BJ (cell line): ENCODE measurements around the gene OR13C3. TPM values are rescaled to one million over a fixed set of nuclear protein-coding genes. Genes with fewer than 3 reads are reported as not detected.

Source experiments
- CTCF ChIA-PET: fragments of 350-600 bp; formaldehyde crosslinking; extraction: SDS; loops from one replicate; lab custom pipeline; 2021; ENCODE audit warnings: antibody characterized with exemption, inconsistent platforms; lab: Yijun Ruan, JAX
- POLR2A ChIA-PET: fragments of 300-600 bp; sonication (Branson Sonifier 250); formaldehyde crosslinking; extraction: SDS; loops from one replicate; lab custom pipeline; 2021; ENCODE audit warnings: antibody characterized with exemption; lab: Charles Lee
- DNase-seq: peaks from one replicate; pipeline ENCODE4 v3.0.0-alpha.2; 2011; ENCODE audit warnings: low read depth
- H3K27me3 ChIP-seq: 2 replicates; pipeline ENCODE4 v1.6.0; 2011; ENCODE audit warnings: low read length; ENCODE audit not compliant: control insufficient read depth, insufficient read depth
- H3K36me3 ChIP-seq: 2 replicates; pipeline ENCODE4 v1.5.1; 2011; ENCODE audit warnings: low read length; ENCODE audit not compliant: control insufficient read depth, insufficient read depth
- H3K4me3 ChIP-seq: 2 replicates; pipeline ENCODE4 v1.5.1; 2011; ENCODE audit warnings: low read depth, mild to moderate bottlenecking, control low read depth, low read length
- CTCF ChIP-seq: IDR thresholded peaks from 2 replicates; pipeline ENCODE4 v1.5.1; 2011; ENCODE audit warnings: low read depth, mild to moderate bottlenecking, control low read depth, inconsistent platforms, low read length, moderate library complexity; ENCODE audit not compliant: insufficient read depth
- polyA plus RNA-seq: library from polyadenylated mRNA; depleted of rRNA; stranded (reverse); fragments of >200 nt; gene quantifications from 2 replicates; pipeline ENCODE4 v1.2.3, GENCODE V29; 2011; rRNA removed

OR13C3 gene
- polyA plus RNA-seq, 1 experiment = not detected

DNA sequence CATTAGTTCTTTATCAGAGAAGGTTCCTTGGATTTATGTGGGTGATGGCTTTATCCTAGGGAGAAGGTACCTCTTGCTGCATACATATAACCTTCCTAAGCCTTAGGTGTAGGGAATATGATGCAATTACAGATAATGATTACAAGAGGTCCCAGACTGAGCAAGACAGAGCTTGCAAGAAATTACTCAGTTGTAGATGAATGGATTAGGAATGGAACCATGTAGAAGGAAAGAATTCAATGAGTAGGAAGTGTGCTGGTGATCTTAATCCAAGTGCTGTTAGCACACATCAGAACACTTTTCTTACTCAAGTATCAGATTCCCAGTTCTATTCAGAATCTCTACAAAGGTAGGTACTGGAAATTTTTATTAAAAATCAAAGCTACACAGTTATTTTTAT is 30.1 kb downstream of the OR13C3 start:
- no peak for TF ChIP-seq CTCF
- ChIA-PET POLR2A (no interaction called here), CTCF (no interaction called here)
- Histone ChIP-seq H3K36me3 (no peaks in the 10 kb centered on the region), H3K4me3 (no peak overlapping the region), H3K27me3 (no peaks in the 10 kb centered on the region)
- DNase-seq = no peak

GRCh38 chr9:104503963-104504362 is 32.7 kb downstream of the OR13C3 start, which contains the start of gene OR13F1:
OR13F1 (plus strand) TSS chr9:104504263; CDS start chr9:104504263, 0 bp downstream.
- Histone ChIP-seq H3K36me3 (no peaks in the 10 kb centered on the region), H3K27me3 (no peaks in the 10 kb centered on the region), H3K4me3 (no peak within 1 kb of the TSS)
- TF ChIP-seq CTCF = no peak
- DNase-seq = no peak
- CTCF ChIA-PET = no interaction called here
- POLR2A ChIA-PET = no interaction called here

GRCh38 chr9:104503440-104503839 is 33.2 kb downstream of the OR13C3 start:
- Histone ChIP-seq H3K36me3 (no peaks in the 10 kb centered on the region), H3K4me3 (no peak overlapping the region), H3K27me3 (no peaks in the 10 kb centered on the region)
- POLR2A ChIA-PET = no interaction called here
- no peak for TF ChIP-seq CTCF
- DNase-seq = no peak
- CTCF ChIA-PET = no interaction called here

- POLR2A ChIA-PET = no interaction called here
- no peak overlapping the region for H3K4me3 ChIP-seq
- CTCF ChIA-PET = interaction anchor here (0.6 to 1.2 kb wide), 6 partner anchors 18 to 468 kb away, joined by 3 to 7 read pairs (median 3); no protein-coding TSS in a partner anchor
- TF ChIP-seq CTCF = no peak
- DNase-seq = no peak
- no peaks in the 10 kb centered on the region for H3K36me3 ChIP-seq
- H3K27me3 ChIP-seq = no peaks in the 10 kb centered on the region
Observed at GRCh38 chr9:104494808-104495207, 41.8 kb downstream of the OR13C3 start.

Other genes with a start within 250 kb of the OR13C3 start
- not detected in 2 replicates for gene OR13F1, start 32.6 kb downstream of the OR13C3 start, polyA plus RNA-seq
- not detected in 2 replicates for gene OR13C4, start 9.6 kb downstream of the OR13C3 start, polyA plus RNA-seq
- not detected in 2 replicates for gene OR13C8, start 32.3 kb upstream of the OR13C3 start, polyA plus RNA-seq
- not detected in 2 replicates for gene OR13C5, start 62.6 kb upstream of the OR13C3 start, polyA plus RNA-seq
- gene OR13C2, start 68.8 kb upstream of the OR13C3 start, polyA plus RNA-seq = not detected in 2 replicates
- not detected in 2 replicates for gene OR13C9, start 81.3 kb upstream of the OR13C3 start, polyA plus RNA-seq
- gene OR13D1, start 157.7 kb upstream of the OR13C3 start, polyA plus RNA-seq = not detected in 2 replicates
- gene NIPSNAP3A, start 210.8 kb upstream of the OR13C3 start, polyA plus RNA-seq = 40.6 and 62.8 TPM in 2 replicates
- 0.75 and 0.96 TPM in 2 replicates for gene NIPSNAP3B, start 227.3 kb upstream of the OR13C3 start, polyA plus RNA-seq